Activated naive CD4-positive, alpha-beta T cell treated with anti-CD3 and anti-CD28 coated beads, Interleukin-2, amount 50 U/mL, for 24 hours (primary cell): ENCODE data around the gene RYR1.
"Not testable (repeated sequence)": the region's sequence is repeated elsewhere in the genome, so short reads cannot be mapped to it uniquely, and the experiment has no call there.

Source experiments
- H3K27ac Mint-ChIP-seq: one replicate; pipeline ENCODE4 v1.8.0; 2021; ENCODE audit warnings: mild to moderate bottlenecking, mixed read lengths
- H3K27me3 Mint-ChIP-seq: one replicate; pipeline ENCODE4 v1.8.0; 2021; ENCODE audit warnings: mixed read lengths
- H3K36me3 Mint-ChIP-seq: one replicate; pipeline ENCODE4 v1.8.0; 2021; ENCODE audit warnings: mixed read lengths
- H3K4me1 Mint-ChIP-seq: one replicate; pipeline ENCODE4 v1.8.0; 2021; ENCODE audit warnings: mixed read lengths
- H3K4me3 Mint-ChIP-seq: one replicate; pipeline ENCODE4 v1.8.0; 2021; ENCODE audit warnings: mild to moderate bottlenecking, mixed read lengths
- H3K9me3 Mint-ChIP-seq: one replicate; pipeline ENCODE4 v1.8.0; 2021; ENCODE audit warnings: mixed read lengths

The RYR1 gene

GRCh38 chr19:38457690-38458405 lies 24.4 kb downstream of the RYR1 start:
- Mint-ChIP-seq H3K36me3 (no peaks in the 10 kb centered on the region), H3K9me3 (no peaks in the 10 kb centered on the region), H3K4me1 (no peaks in the 10 kb centered on the region), H3K27ac (no peak overlapping the region), H3K4me3 (no peak overlapping the region), H3K27me3 (peaks cover 7% of the 10 kb centered on the region)

- H3K27ac Mint-ChIP-seq: no peak overlapping the region
- no peaks in the 10 kb centered on the region for H3K4me1 Mint-ChIP-seq
- H3K36me3 Mint-ChIP-seq: no peaks in the 10 kb centered on the region
- H3K27me3 Mint-ChIP-seq: peaks cover 7% of the 10 kb centered on the region
- no peak overlapping the region for H3K4me3 Mint-ChIP-seq
- H3K9me3 Mint-ChIP-seq: no peaks in the 10 kb centered on the region
Observed at GRCh38 chr19:38458991-38459390, 25.5 kb downstream of the RYR1 start.

GRCh38 chr19:38463365-38463764 lies 29.9 kb downstream of the RYR1 start:
- no peak overlapping the region for H3K27ac Mint-ChIP-seq
- no peaks in the 10 kb centered on the region for H3K9me3 Mint-ChIP-seq
- peaks cover 3% of the 10 kb centered on the region for H3K36me3 Mint-ChIP-seq
- no peaks in the 10 kb centered on the region for H3K4me1 Mint-ChIP-seq
- H3K27me3 Mint-ChIP-seq: peaks cover 13% of the 10 kb centered on the region
- H3K4me3 Mint-ChIP-seq: no peak overlapping the region

- H3K4me1 Mint-ChIP-seq: no peaks in the 10 kb centered on the region
Observed at GRCh38 chr19:38464421-38465082, 31.1 kb downstream of the RYR1 start.

GRCh38 chr19:38466050-38466449 lies 32.6 kb downstream of the RYR1 start:
- no peak overlapping the region for H3K27ac Mint-ChIP-seq
- peaks cover 3% of the 10 kb centered on the region for H3K36me3 Mint-ChIP-seq
- peaks cover 10% of the 10 kb centered on the region for H3K27me3 Mint-ChIP-seq
- H3K4me3 Mint-ChIP-seq: no peak overlapping the region
- H3K4me1 Mint-ChIP-seq: no peaks in the 10 kb centered on the region
- no peaks in the 10 kb centered on the region for H3K9me3 Mint-ChIP-seq

More at GRCh38 chr19:38464421-38465082, 31.1 kb downstream of the RYR1 start:
- Mint-ChIP-seq H3K36me3 (peaks cover 3% of the 10 kb centered on the region), H3K4me3 (no peak overlapping the region), H3K27me3 (peaks cover 12% of the 10 kb centered on the region), H3K9me3 (no peaks in the 10 kb centered on the region), H3K27ac (peak overlapping the region; percentile 13)

- H3K36me3 Mint-ChIP-seq: peaks cover 3% of the 10 kb centered on the region
Observed at GRCh38 chr19:38467541-38468525, 34.3 kb downstream of the RYR1 start.

GRCh38 chr19:38469151-38469550 lies 35.7 kb downstream of the RYR1 start:
- Mint-ChIP-seq H3K9me3 (no peaks in the 10 kb centered on the region), H3K4me1 (no peaks in the 10 kb centered on the region), H3K27me3 (peaks cover 6% of the 10 kb centered on the region), H3K27ac (no peak overlapping the region), H3K36me3 (peaks cover 3% of the 10 kb centered on the region), H3K4me3 (no peak overlapping the region)

More at GRCh38 chr19:38467541-38468525, 34.3 kb downstream of the RYR1 start:
- H3K4me1 Mint-ChIP-seq: no peaks in the 10 kb centered on the region
- H3K27me3 Mint-ChIP-seq: peaks cover 6% of the 10 kb centered on the region
- no peaks in the 10 kb centered on the region for H3K9me3 Mint-ChIP-seq
- H3K27ac Mint-ChIP-seq: no peak overlapping the region
- no peak overlapping the region for H3K4me3 Mint-ChIP-seq

- no peaks in the 10 kb centered on the region for H3K4me1 Mint-ChIP-seq
- H3K27me3 Mint-ChIP-seq: peaks cover 3% of the 10 kb centered on the region
- no peak overlapping the region for H3K4me3 Mint-ChIP-seq
- peaks cover 3% of the 10 kb centered on the region for H3K36me3 Mint-ChIP-seq
- no peaks in the 10 kb centered on the region for H3K9me3 Mint-ChIP-seq
- H3K27ac Mint-ChIP-seq: no peak overlapping the region
Observed at GRCh38 chr19:38470788-38471480, 37.4 kb downstream of the RYR1 start.

- H3K9me3 Mint-ChIP-seq, H3K4me1 Mint-ChIP-seq, H3K27ac Mint-ChIP-seq, H3K36me3 Mint-ChIP-seq, H3K27me3 Mint-ChIP-seq, H3K4me3 Mint-ChIP-seq: not testable (repeated sequence)
Observed at GRCh38 chr19:38472725-38473124, 39.2 kb downstream of the RYR1 start.

GRCh38 chr19:38473201-38473600 lies 39.7 kb downstream of the RYR1 start:
- no peaks in the 10 kb centered on the region for H3K9me3 Mint-ChIP-seq
- no peak overlapping the region for H3K27ac Mint-ChIP-seq
- H3K4me1 Mint-ChIP-seq: no peaks in the 10 kb centered on the region
- no peak overlapping the region for H3K4me3 Mint-ChIP-seq
- no peaks in the 10 kb centered on the region for H3K36me3 Mint-ChIP-seq
- H3K27me3 Mint-ChIP-seq: peaks cover 1% of the 10 kb centered on the region

GRCh38 chr19:38475176-38475575 lies 41.7 kb downstream of the RYR1 start:
- H3K4me3 Mint-ChIP-seq: no peak overlapping the region
- H3K36me3 Mint-ChIP-seq: no peaks in the 10 kb centered on the region
- H3K4me1 Mint-ChIP-seq: no peaks in the 10 kb centered on the region
- H3K27me3 Mint-ChIP-seq: peaks cover 1% of the 10 kb centered on the region
- no peaks in the 10 kb centered on the region for H3K9me3 Mint-ChIP-seq
- H3K27ac Mint-ChIP-seq: no peak overlapping the region

GRCh38 chr19:38478273-38478971 lies 44.9 kb downstream of the RYR1 start:
- no peak overlapping the region for H3K27ac Mint-ChIP-seq
- H3K27me3 Mint-ChIP-seq: peaks cover 1% of the 10 kb centered on the region
- H3K9me3 Mint-ChIP-seq: no peaks in the 10 kb centered on the region
- no peak overlapping the region for H3K4me3 Mint-ChIP-seq
- H3K36me3 Mint-ChIP-seq: no peaks in the 10 kb centered on the region
- no peaks in the 10 kb centered on the region for H3K4me1 Mint-ChIP-seq

- H3K27me3 Mint-ChIP-seq: peaks cover 3% of the 10 kb centered on the region
- no peaks in the 10 kb centered on the region for H3K9me3 Mint-ChIP-seq
- H3K27ac Mint-ChIP-seq: no peak overlapping the region
- H3K36me3 Mint-ChIP-seq: no peaks in the 10 kb centered on the region
- H3K4me1 Mint-ChIP-seq: no peaks in the 10 kb centered on the region
- no peak overlapping the region for H3K4me3 Mint-ChIP-seq
Observed at GRCh38 chr19:38482496-38482895, 49.0 kb downstream of the RYR1 start.

GRCh38 chr19:38483016-38483630 lies 49.6 kb downstream of the RYR1 start:
- H3K27ac Mint-ChIP-seq: no peak overlapping the region
- no peaks in the 10 kb centered on the region for H3K9me3 Mint-ChIP-seq
- H3K27me3 Mint-ChIP-seq: peaks cover 3% of the 10 kb centered on the region
- no peaks in the 10 kb centered on the region for H3K4me1 Mint-ChIP-seq
- H3K36me3 Mint-ChIP-seq: no peaks in the 10 kb centered on the region
- H3K4me3 Mint-ChIP-seq: no peak overlapping the region
